GM21381 (cell line): ENCODE data around the gene RPL28.

Source experiments
- ATAC-seq: cut with Tn5 transposase; IDR thresholded peaks from one replicate; pipeline ENCODE4 v1.9.1; 2021; ENCODE audit warnings: mild to moderate bottlenecking, moderate library complexity; ENCODE audit not compliant: unreplicated experiment

RPL28 gene

GRCh38 chr19:55372316-55373081 is 13.2 kb upstream of the RPL28 start:
- ATAC-seq = no peak

- no peak for ATAC-seq
Observed at GRCh38 chr19:55373306-55373992, 12.3 kb upstream of the RPL28 start.

- no peak for ATAC-seq
Observed at GRCh38 chr19:55373993-55374757, 11.6 kb upstream of the RPL28 start.

GRCh38 chr19:55376241-55376933 is 9.3 kb upstream of the RPL28 start, which contains the start of gene TMEM190:
Gene TMEM190 (plus strand): TSS chr19:55376826. CDS start chr19:55376854, 28 bp downstream.
- no peak for ATAC-seq

GRCh38 chr19:55377356-55378131 is 8.2 kb upstream of the RPL28 start:
- ATAC-seq = no peak

GRCh38 chr19:55379174-55379573 is 6.6 kb upstream of the RPL28 start:
- ATAC-seq = no peak

GRCh38 chr19:55382013-55382412 is 3.7 kb upstream of the RPL28 start:
- ATAC-seq = no peak

GRCh38 chr19:55382522-55383054 is 3.1 kb upstream of the RPL28 start:
- no peak for ATAC-seq

- ATAC-seq = no peak
Observed at GRCh38 chr19:55383279-55384130, 2.2 kb upstream of the RPL28 start.

GRCh38 chr19:55384131-55384919 is 1.4 kb upstream of the RPL28 start, which contains the start of gene TMEM238:
Gene TMEM238 (minus strand): TSS chr19:55384292. CDS start chr19:55384259, 33 bp downstream.
- no peak for ATAC-seq

- peak; percentile 54 for ATAC-seq
Observed at GRCh38 chr19:55384920-55385723, 610 bp upstream of the RPL28 start.

- ATAC-seq = no peak
Observed at GRCh38 chr19:55386493-55386971, 800 bp downstream of the RPL28 start.

- no peak for ATAC-seq
Observed at GRCh38 chr19:55387736-55388497, 2.2 kb downstream of the RPL28 start.

- ATAC-seq = no peak
Observed at GRCh38 chr19:55389386-55390317, 3.9 kb downstream of the RPL28 start.

- ATAC-seq = no peak
Observed at GRCh38 chr19:55390461-55390880, 4.7 kb downstream of the RPL28 start.
